RWPE1 (cell line): ENCODE data around the gene CCDC136.
A peak's percentile ranks its signal among the peaks of the same experiment; 100 is the strongest.

Experiments
- CTCF ChIA-PET: fragments of 350-600 bp; sonication (Branson Sonifier 250); formaldehyde crosslinking; extraction: SDS; loops from one replicate; lab custom pipeline; 2021; lab: Yijun Ruan, JAX
- POLR2A ChIA-PET: fragments of 400-600 bp; formaldehyde crosslinking; extraction: SDS; loops from one replicate; lab custom pipeline; 2020; ENCODE audit warnings: antibody characterized with exemption; ENCODE audit not compliant: low non-redundant PET; lab: Yijun Ruan, JAX
- DNase-seq: peaks from one replicate; pipeline ENCODE4 v3.0.0; 2012; ENCODE audit warnings: low spot score
- H3K27ac ChIP-seq: fragments of 450-650 bp; 2 replicates; pipeline ENCODE4 v1.5.1; 2017
- TF ChIP-seq, protein P1 (sequence below): fragments of 450-650 bp; conservative IDR thresholded peaks from 2 replicates; pipeline ENCODE4 v1.5.1; 2017; ENCODE audit warnings: low read depth, mild to moderate bottlenecking

Gene CCDC136

DNA sequence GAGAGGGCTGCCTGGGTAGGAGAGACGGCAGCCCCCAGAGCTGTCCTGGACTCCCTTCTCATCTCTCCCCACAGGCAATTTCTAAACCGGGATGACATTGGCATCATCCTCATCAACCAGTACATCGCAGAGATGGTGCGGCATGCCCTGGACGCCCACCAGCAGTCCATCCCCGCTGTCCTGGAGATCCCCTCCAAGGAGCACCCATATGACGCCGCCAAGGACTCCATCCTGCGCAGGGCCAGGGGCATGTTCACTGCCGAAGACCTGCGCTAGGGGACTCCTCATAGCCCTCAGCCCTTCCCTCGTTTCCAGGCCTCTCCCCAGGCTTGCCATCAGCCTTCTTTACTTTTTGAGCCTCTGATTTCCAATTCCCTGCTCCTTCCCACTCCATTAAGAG is 73.5 kb downstream of the CCDC136 start:
- TF ChIP-seq, protein P1, sequence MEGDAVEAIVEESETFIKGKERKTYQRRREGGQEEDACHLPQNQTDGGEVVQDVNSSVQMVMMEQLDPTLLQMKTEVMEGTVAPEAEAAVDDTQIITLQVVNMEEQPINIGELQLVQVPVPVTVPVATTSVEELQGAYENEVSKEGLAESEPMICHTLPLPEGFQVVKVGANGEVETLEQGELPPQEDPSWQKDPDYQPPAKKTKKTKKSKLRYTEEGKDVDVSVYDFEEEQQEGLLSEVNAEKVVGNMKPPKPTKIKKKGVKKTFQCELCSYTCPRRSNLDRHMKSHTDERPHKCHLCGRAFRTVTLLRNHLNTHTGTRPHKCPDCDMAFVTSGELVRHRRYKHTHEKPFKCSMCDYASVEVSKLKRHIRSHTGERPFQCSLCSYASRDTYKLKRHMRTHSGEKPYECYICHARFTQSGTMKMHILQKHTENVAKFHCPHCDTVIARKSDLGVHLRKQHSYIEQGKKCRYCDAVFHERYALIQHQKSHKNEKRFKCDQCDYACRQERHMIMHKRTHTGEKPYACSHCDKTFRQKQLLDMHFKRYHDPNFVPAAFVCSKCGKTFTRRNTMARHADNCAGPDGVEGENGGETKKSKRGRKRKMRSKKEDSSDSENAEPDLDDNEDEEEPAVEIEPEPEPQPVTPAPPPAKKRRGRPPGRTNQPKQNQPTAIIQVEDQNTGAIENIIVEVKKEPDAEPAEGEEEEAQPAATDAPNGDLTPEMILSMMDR, result no peak
- ChIA-PET CTCF (interaction anchor here (0.7 kb wide), 1 partner anchor 517 kb away, joined by 3 read pairs; no protein-coding TSS in a partner anchor), POLR2A (no interaction called here)
- DNase-seq, result no peak
- H3K27ac ChIP-seq, result no peak overlapping the region; the same call in 1 of the 2 replicates

DNA sequence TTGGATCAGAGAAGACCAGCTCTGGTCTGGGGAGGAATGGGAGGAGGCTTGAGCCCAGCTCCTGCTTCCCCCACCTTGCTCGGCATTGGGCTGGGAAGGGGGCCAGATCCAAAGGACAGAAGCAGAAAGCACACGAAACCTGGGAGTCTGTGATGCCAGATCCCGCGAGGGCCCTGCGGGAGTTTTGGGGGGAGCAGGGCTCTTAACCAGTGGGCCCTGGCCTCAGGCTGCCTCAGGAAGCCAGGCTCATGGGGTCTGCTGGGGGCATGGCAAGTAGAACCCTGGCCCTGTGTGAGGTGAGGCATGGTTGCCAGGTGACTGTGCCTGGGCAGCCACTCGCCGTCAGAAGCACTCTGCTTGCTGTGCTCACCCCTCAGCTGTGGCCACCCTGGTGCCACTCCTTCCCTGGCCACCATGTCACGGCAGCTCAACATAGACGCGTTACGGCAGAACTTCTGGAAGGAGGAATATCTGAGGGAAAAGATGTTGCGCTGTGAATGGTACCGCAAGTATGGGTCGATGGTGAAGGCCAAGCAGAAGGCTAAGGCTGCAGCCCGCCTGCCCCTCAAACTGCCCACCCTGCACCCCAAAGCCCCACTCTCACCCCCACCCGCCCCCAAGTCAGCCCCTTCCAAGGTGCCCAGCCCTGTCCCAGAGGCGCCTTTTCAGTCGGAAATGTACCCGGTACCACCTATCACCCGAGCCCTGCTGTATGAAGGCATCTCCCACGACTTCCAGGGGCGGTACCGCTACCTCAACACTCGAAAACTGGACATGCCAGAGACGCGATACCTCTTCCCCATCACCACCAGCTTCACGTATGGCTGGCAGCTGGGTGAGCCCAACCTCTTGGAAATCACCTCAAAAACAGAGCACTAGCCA is 74.5 kb downstream of the CCDC136 start:
- TF ChIP-seq, protein P1, result no peak
- CTCF ChIA-PET, result interaction anchor here (0.7 kb wide), 1 partner anchor 17 kb away, joined by 3 read pairs; no protein-coding TSS in a partner anchor
- no peak for DNase-seq
- POLR2A ChIA-PET, result no interaction called here
- peak overlapping the region; percentile 71 for H3K27ac ChIP-seq

DNA sequence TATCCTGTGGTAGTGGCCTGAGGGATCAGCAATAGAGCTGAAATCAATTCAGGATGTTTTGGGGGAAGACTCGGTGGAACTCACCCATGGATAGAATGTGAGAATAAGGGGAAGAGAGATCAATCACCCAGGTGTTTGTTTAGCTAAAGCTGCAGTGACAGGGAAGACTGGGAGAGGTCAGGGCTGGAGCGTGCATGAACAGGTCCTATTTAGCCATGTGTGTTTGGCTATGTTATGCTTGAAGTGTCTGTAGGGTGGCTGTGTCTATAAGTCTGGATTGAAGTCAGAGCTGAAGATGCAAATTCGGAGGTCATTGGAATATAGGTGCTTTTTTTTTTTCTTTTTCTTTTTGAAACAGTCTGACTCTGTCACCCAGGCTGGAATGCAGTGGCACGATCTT is 75.5 kb downstream of the CCDC136 start:
- POLR2A ChIA-PET, result no interaction called here
- no peak for DNase-seq
- CTCF ChIA-PET, result interaction anchor here (0.6 to 0.7 kb wide), 2 partner anchors 16 to 201 kb away, joined by 3 read pairs; no protein-coding TSS in a partner anchor
- TF ChIP-seq, protein P1, result no peak
- H3K27ac ChIP-seq, result peak overlapping the region; percentile 71

DNA sequence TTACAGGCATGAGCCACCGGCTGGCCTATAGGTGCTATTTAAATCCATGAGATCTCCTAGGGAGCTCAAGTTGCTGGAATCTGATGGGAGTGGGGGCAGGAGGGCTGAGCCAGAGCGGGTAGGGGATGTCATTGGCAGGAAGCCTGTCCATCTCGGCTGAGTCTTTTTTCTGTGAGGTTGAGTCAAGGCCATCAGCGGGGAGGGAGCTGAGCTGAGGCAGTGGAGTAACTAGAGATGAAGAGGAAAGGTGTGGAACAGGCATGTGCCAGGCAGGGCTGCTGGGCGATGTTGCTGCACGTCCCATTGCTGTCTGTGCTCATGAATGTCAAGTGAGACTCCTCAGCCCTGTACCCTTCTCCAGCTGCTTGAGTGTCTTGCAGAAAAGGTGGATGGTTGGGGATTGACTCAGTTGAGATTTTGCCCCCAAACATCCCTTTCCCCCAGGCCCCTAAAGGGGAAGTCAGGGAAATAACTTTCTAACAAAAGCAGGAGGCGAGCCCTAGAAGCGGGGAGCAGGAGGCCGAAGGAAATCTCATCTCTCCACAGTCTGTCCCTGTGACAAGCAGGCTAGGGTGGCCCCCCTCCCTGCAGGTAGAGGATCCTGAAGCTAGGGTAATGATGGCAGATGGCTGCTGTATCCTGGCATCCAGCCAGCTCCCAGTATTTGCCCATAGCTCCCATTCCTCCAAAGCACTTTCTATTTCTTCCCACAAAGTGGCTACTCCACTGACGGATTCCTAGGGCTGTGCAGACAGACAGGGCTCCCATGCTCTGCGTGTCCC is 76.3 kb downstream of the CCDC136 start:
- TF ChIP-seq, protein P1, result no peak
- DNase-seq, result no peak
- ChIA-PET POLR2A (no interaction called here), CTCF (no interaction called here)
- peak overlapping the region; percentile 71 for H3K27ac ChIP-seq

DNA sequence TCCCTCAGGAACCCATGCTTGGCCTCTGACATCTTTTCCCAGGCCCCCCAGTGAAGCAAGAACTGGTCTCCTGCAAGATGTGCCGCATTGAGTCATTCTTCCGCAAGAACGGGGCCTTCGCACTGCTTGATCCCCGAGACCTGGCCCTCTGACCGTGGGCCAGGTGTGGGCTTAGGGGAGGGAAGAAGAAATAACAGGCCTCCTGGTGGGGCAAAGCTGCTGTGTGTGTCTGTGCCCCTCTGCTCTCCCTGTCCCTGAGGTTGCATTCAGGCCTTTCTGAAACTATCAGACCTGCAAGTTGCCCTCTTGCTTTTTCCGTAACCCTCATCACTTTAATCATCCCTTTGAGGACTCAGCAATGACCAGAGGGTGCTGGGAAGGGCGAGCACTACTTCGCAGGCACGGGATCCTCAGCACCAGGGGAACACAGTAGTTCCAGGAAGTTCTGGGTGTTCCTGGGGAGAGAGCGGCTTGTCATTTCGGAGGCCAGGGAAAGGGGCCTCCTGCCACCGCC is 76.9 kb downstream of the CCDC136 start:
- CTCF ChIA-PET, result interaction anchor here (0.6 kb wide), 1 partner anchor 40 kb away, joined by 3 read pairs; no protein-coding TSS in a partner anchor

More for the DNA sequence above, 76.9 kb downstream of the CCDC136 start:
- POLR2A ChIA-PET, result no interaction called here
- no peak for DNase-seq
- TF ChIP-seq, protein P1, result no peak
- H3K27ac ChIP-seq, result peak overlapping the region; percentile 71
